Stimulated activated CD8-positive, alpha-beta memory T cell treated with anti-CD3 and anti-CD28 coated beads, Interleukin-4, amount 100 ng/mL, for 1 hour (primary cell): ENCODE data around the gene BCL7B.
"Not testable (repeated sequence)": the region's sequence is repeated elsewhere in the genome, so short reads cannot be mapped to it uniquely, and the experiment has no call there.

Experiments
- DNase-seq, 2 donors: peaks; one replicate each; pipeline ENCODE4 v3.0.0-alpha.2; 2020; ENCODE audit warnings: low read depth in 2 of 2, low spot score in 1 of 2

Gene BCL7B

GRCh38 chr7:73557397-73558257 lies at the start of gene BCL7B:
Gene BCL7B, minus strand, starts transcription at chr7:73557690. Its CDS starts 112 bp downstream, at chr7:73557578.
- peak; percentile 29 to 53 for DNase-seq

- DNase-seq, result no peak
Observed at GRCh38 chr7:73605601-73606220, 48.2 kb upstream of the BCL7B start.

- DNase-seq, result no peak
Observed at GRCh38 chr7:73602721-73603651, 45.5 kb upstream of the BCL7B start.

- DNase-seq, result no peak
Observed at GRCh38 chr7:73599916-73600315, 42.4 kb upstream of the BCL7B start.

GRCh38 chr7:73599151-73599882 lies 41.8 kb upstream of the BCL7B start:
- DNase-seq, result no peak

GRCh38 chr7:73597978-73598782 lies 40.7 kb upstream of the BCL7B start:
- DNase-seq, result no peak

GRCh38 chr7:73596191-73597065 lies 38.9 kb upstream of the BCL7B start:
- DNase-seq, result no peak

GRCh38 chr7:73595358-73595757 lies 37.9 kb upstream of the BCL7B start:
- no peak for DNase-seq

GRCh38 chr7:73593207-73594045 lies 35.9 kb upstream of the BCL7B start:
- no peak for DNase-seq

GRCh38 chr7:73586911-73587310 lies 29.4 kb upstream of the BCL7B start:
- DNase-seq, result no peak

GRCh38 chr7:73585196-73585595 lies 27.7 kb upstream of the BCL7B start:
- no peak for DNase-seq

- DNase-seq, result no peak
Observed at GRCh38 chr7:73582664-73583202, 25.2 kb upstream of the BCL7B start.

- DNase-seq, result not testable (repeated sequence)
Observed at GRCh38 chr7:73581006-73581405, 23.5 kb upstream of the BCL7B start.

GRCh38 chr7:73578342-73579128 lies 21.0 kb upstream of the BCL7B start, which contains the start of gene TBL2:
Gene TBL2, minus strand, starts transcription at chr7:73578579. Its CDS starts 30 bp downstream, at chr7:73578549.
- DNase-seq, result peak; percentile 98

GRCh38 chr7:73577627-73578341 lies 20.3 kb upstream of the BCL7B start:
- no peak for DNase-seq

GRCh38 chr7:73573791-73574190 lies 16.3 kb upstream of the BCL7B start:
- DNase-seq, result no peak
